ENCODE measurements around the gene RELT.

The RELT gene

GRCh38 chr11:73366265-73366610 lies 10.0 kb upstream of the RELT start:
- no peak overlapping the region for H3K27ac ChIP-seq
- no peak for TF ChIP-seq ZFX (IDR thresholded peaks at IDR 0.05; ENCODE audit: borderline replicate concordance)
- TF ChIP-seq, protein P1, sequence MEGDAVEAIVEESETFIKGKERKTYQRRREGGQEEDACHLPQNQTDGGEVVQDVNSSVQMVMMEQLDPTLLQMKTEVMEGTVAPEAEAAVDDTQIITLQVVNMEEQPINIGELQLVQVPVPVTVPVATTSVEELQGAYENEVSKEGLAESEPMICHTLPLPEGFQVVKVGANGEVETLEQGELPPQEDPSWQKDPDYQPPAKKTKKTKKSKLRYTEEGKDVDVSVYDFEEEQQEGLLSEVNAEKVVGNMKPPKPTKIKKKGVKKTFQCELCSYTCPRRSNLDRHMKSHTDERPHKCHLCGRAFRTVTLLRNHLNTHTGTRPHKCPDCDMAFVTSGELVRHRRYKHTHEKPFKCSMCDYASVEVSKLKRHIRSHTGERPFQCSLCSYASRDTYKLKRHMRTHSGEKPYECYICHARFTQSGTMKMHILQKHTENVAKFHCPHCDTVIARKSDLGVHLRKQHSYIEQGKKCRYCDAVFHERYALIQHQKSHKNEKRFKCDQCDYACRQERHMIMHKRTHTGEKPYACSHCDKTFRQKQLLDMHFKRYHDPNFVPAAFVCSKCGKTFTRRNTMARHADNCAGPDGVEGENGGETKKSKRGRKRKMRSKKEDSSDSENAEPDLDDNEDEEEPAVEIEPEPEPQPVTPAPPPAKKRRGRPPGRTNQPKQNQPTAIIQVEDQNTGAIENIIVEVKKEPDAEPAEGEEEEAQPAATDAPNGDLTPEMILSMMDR (IDR thresholded peaks at IDR 0.05), result no peak

DNA sequence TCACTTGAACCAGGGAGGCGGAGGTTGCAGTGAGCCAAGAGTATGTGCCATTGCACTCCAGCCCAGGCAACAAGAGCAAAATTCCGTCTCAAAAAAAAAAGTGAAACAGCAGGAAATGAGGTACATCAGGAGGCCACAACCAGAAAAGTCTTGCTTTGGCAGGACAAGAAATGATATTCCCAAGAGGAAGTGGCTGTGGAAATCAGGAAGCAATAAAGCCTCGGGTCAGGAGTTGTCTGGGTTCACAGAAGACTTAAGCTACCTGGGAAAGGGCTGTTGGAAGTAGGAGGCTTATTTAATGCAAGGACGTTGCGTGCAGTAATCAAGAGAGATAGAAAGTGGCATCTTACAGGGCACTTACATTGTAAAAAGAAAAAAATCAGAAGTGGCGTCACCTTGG lies 9.2 kb upstream of the RELT start:
- no peak for TF ChIP-seq ZFX (IDR thresholded peaks at IDR 0.05; ENCODE audit: borderline replicate concordance)
- no peak overlapping the region for H3K27ac ChIP-seq

DNA sequence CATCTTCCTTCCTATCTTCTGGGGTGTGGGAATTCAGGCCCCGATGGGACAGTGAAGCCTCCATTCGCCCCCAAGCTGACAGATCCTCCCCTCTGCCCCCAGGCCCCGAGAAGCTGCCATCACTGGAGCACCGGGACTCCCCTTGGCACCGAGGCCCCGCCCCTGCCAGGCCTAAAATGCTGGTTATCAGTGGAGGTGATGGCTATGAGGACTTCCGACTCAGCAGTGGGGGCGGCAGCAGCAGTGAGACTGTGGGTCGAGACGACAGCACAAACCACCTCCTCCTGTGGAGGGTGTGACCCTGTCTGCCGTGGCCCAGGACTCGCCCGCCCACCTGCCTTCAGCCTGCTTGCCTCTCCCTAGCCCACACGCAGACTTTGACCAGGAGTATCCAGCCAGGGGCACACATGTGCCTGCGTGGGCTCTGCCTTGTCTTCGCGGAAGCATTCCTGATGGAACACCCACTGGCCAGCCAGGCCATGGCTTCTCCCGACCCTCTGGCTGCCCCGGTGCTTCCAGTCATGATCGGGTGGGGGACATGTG lies 8.6 kb upstream of the RELT start:
- H3K27ac ChIP-seq, result no peak overlapping the region
- TF ChIP-seq, protein P1 (IDR thresholded peaks at IDR 0.05), result no peak
- no peak for TF ChIP-seq ZFX (IDR thresholded peaks at IDR 0.05; ENCODE audit: borderline replicate concordance)

- H3K27ac ChIP-seq, result no peak overlapping the region
- TF ChIP-seq, protein P1 (IDR thresholded peaks at IDR 0.05), result no peak
- TF ChIP-seq ZFX (IDR thresholded peaks at IDR 0.05; ENCODE audit: borderline replicate concordance), result no peak
Observed at GRCh38 chr11:73372375-73372993, 3.7 kb upstream of the RELT start.

- TF ChIP-seq ZFX (IDR thresholded peaks at IDR 0.05; ENCODE audit: borderline replicate concordance), result no peak
- TF ChIP-seq, protein P1 (IDR thresholded peaks at IDR 0.05), result no peak
- H3K27ac ChIP-seq, result no peak overlapping the region
Observed at GRCh38 chr11:73374151-73374550, 2.0 kb upstream of the RELT start.

DNA sequence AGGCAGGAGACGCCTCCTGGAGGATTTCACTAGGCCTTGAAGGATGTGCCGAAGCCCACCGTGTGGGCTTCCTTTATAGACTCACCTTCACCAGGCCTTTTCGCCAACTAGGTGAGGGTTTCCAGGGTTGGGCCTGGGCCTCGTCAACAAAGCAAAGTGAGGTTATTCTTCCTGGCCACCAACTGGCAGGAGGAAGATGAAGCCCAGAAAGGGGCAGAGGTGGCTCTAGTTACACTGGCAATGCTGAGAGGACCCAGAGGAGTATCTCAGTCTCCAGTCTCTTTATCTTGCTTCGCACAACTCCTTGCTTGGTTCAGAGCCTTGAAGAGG lies 404 bp upstream of the RELT start:
- TF ChIP-seq ZFX (IDR thresholded peaks at IDR 0.05; ENCODE audit: borderline replicate concordance), result no peak
- TF ChIP-seq, protein P1 (IDR thresholded peaks at IDR 0.05), result no peak
- H3K27ac ChIP-seq, result peak overlapping the region; percentile 61

GRCh38 chr11:73376803-73377629 lies 817 bp downstream of the RELT start:
- H3K27ac ChIP-seq, result peak overlapping the region; percentile 61

More at GRCh38 chr11:73376803-73377629, 817 bp downstream of the RELT start:
- no peak for TF ChIP-seq ZFX (IDR thresholded peaks at IDR 0.05; ENCODE audit: borderline replicate concordance)
- TF ChIP-seq, protein P1 (IDR thresholded peaks at IDR 0.05), result no peak
